MCF 10A (cell line): Measurements from ENCODE around the gene ZNF722. TPM values are rescaled to one million over a fixed set of nuclear protein-coding genes. Genes with fewer than 3 reads are reported as not detected.

ENCODE experiments used
- BruUV-seq: library from RNA; stranded (reverse); fragments of 400-500 nt; replicated peaks from 2 replicates; lab custom pipeline; 2021; lab: Mats Ljungman, UMichigan
- CTCF ChIA-PET: fragments of 300-600 bp; sonication (Branson Sonifier 250); formaldehyde crosslinking; extraction: SDS; loops from one replicate; lab custom pipeline; 2021; ENCODE audit warnings: antibody characterized with exemption, inconsistent platforms; lab: Yijun Ruan, JAX
- POLR2A ChIA-PET: fragments of 300-600, 350-650 bp; sonication (Branson Sonifier 250); formaldehyde crosslinking; extraction: SDS; loops from one replicate; lab custom pipeline; 2020; ENCODE audit warnings: antibody characterized with exemption, inconsistent platforms; lab: Yijun Ruan, JAX
- DNase-seq: peaks from one replicate; pipeline ENCODE4 v3.0.0-alpha.2; 2018; ENCODE audit not compliant: unreplicated experiment
- H3K27ac Mint-ChIP-seq: one replicate; pipeline ENCODE4 v1.8.0; 2022; ENCODE audit warnings: mild to moderate bottlenecking, low read depth, mixed read lengths; ENCODE audit not compliant: unreplicated experiment
- H3K27me3 Mint-ChIP-seq: one replicate; pipeline ENCODE4 v1.8.0; 2022; ENCODE audit warnings: mixed read lengths; ENCODE audit not compliant: insufficient read depth, unreplicated experiment
- H3K36me3 Mint-ChIP-seq: one replicate; pipeline ENCODE4 v1.8.0; 2022; ENCODE audit warnings: mild to moderate bottlenecking, moderate library complexity, mixed read lengths; ENCODE audit not compliant: insufficient read depth, unreplicated experiment
- H3K4me1 Mint-ChIP-seq: one replicate; pipeline ENCODE4 v1.8.0; 2022; ENCODE audit warnings: mixed read lengths; ENCODE audit not compliant: insufficient read depth, unreplicated experiment
- H3K4me3 Mint-ChIP-seq: one replicate; pipeline ENCODE4 v1.8.0; 2022; ENCODE audit warnings: mild to moderate bottlenecking, moderate library complexity, mixed read lengths; ENCODE audit not compliant: unreplicated experiment
- H3K9me3 Mint-ChIP-seq: one replicate; pipeline ENCODE4 v1.8.0; 2022; ENCODE audit warnings: mixed read lengths; ENCODE audit not compliant: unreplicated experiment
- CTCF ChIP-seq: fragments of 200-600 bp; IDR thresholded peaks from one replicate; pipeline ENCODE4 v1.8.0; 2022; ENCODE audit warnings: antibody characterized with exemption, mild to moderate bottlenecking; ENCODE audit not compliant: unreplicated experiment
- intact Hi-C: fragments of 100-400 bp; cut with micrococcal nuclease; formaldehyde crosslinking; loops from 2 replicates; pipeline ENCODE4 v1.14.1; 2022
- total RNA-seq: library from RNA; stranded (reverse); gene quantifications from 2 replicates; pipeline ENCODE4 v1.2.3, GENCODE V29; 2022

Gene ZNF722
- total RNA-seq, 1 experiment from 2014 or later: not detected

- BruUV-seq: no TSS peak
- TF ChIP-seq CTCF: no peak
- POLR2A ChIA-PET: no interaction called here
- intact Hi-C loops: no loop called here
- H3K27me3 Mint-ChIP-seq: no peaks in the 10 kb centered on the region
- no peaks in the 10 kb centered on the region for H3K36me3 Mint-ChIP-seq
- DNase-seq: no peak
- CTCF ChIA-PET: no interaction called here
- H3K4me3 Mint-ChIP-seq: no peak overlapping the region
- peaks cover 15% of the 10 kb centered on the region for H3K9me3 Mint-ChIP-seq
- H3K4me1 Mint-ChIP-seq: no peaks in the 10 kb centered on the region
- H3K27ac Mint-ChIP-seq: no peak overlapping the region
Measured at GRCh38 chr7:64035388-64035787, 36.7 kb downstream of the ZNF722 start.

- intact Hi-C loops: no loop called here
- Mint-ChIP-seq H3K4me3 (no peak overlapping the region), H3K27ac (no peak overlapping the region), H3K9me3 (peaks cover 15% of the 10 kb centered on the region), H3K27me3 (no peaks in the 10 kb centered on the region), H3K36me3 (no peaks in the 10 kb centered on the region), H3K4me1 (no peaks in the 10 kb centered on the region)
- no TSS peak for BruUV-seq
- POLR2A ChIA-PET: no interaction called here
- CTCF ChIA-PET: no interaction called here
- no peak for TF ChIP-seq CTCF
- DNase-seq: no peak
Measured at GRCh38 chr7:64037095-64037494, 38.4 kb downstream of the ZNF722 start.

GRCh38 chr7:64045301-64046040 is 46.8 kb downstream of the ZNF722 start, which contains the start of gene ZNF727:
Gene ZNF727 (plus strand): TSS chr7:64045434. CDS start chr7:64045622, 188 bp downstream.
- POLR2A ChIA-PET: no interaction called here
- peaks cover 27% of the 10 kb centered on the region for H3K9me3 Mint-ChIP-seq

More at GRCh38 chr7:64045301-64046040, 46.8 kb downstream of the ZNF722 start, which contains the start of gene ZNF727:
- CTCF ChIA-PET: interaction anchor here (0.9 to 1.0 kb wide), 2 partner anchors 89 to 147 kb away, joined by 3 to 5 read pairs; no protein-coding TSS in a partner anchor
- intact Hi-C loops: no loop called here
- no TSS peak for BruUV-seq
- no peak for DNase-seq
- no peak for TF ChIP-seq CTCF
- Mint-ChIP-seq H3K27ac (no peak within 1 kb of the TSS), H3K27me3 (no peaks in the 10 kb centered on the region), H3K4me3 (no peak within 1 kb of the TSS), H3K4me1 (no peaks in the 10 kb centered on the region), H3K36me3 (peaks cover 9% of the 10 kb centered on the region)
